Transverse colon (tissue), 4 donors: Measurements from ENCODE around the gene C1QTNF5. TPM values are rescaled to one million over a fixed set of nuclear protein-coding genes. Genes with fewer than 3 reads are reported as not detected.

Experiments used
- DNase-seq: peaks from one replicate; pipeline ENCODE4 v3.0.0-alpha.2; 2019
- H3K27ac ChIP-seq, 4 donors: fragments of 200-600 bp; sonication (generic); 2 replicates each; pipeline ENCODE4 v1.5.1; 2016 to 2018; ENCODE audit warnings: inconsistent platforms in 4 of 4
- H3K27me3 ChIP-seq: fragments of 200-600 bp; sonication (generic); 2 replicates; pipeline ENCODE4 v1.5.1; 2017; ENCODE audit warnings: inconsistent platforms
- H3K36me3 ChIP-seq, 4 donors: fragments of 200-600 bp; sonication (generic); 2 replicates each; pipeline ENCODE4 v1.5.1; 2017 to 2019; ENCODE audit warnings: inconsistent platforms in 4 of 4
- H3K4me1 ChIP-seq, 4 donors: fragments of 200-600 bp; sonication (generic); 2 replicates each; pipeline ENCODE4 v1.5.1; 2017 to 2020; ENCODE audit warnings: inconsistent platforms in 4 of 4
- H3K4me3 ChIP-seq, 4 donors: fragments of 200-600 bp; sonication (generic); 1 replicate in 1 of 4; 2 replicates in 3 of 4; pipeline versions ENCODE4 v1.5.1 to v1.6.1; 2017 to 2019; ENCODE audit warnings: inconsistent platforms in 4 of 4
- H3K9me3 ChIP-seq, 2 donors: fragments of 200-600 bp; sonication (generic); 2 replicates each; pipeline ENCODE4 v1.5.1; 2017 to 2019; ENCODE audit warnings: inconsistent platforms in 2 of 2
- CTCF ChIP-seq, 5 experiments: fragments of 200-600 bp in 3 of 5; fragments of 450-650 bp in 2 of 5; sonication (generic) in 3 of 5; IDR thresholded peaks; 1 replicate in 2 of 5; 2 replicates in 3 of 5; pipeline ENCODE4 v1.5.1; 2016 to 2017; ENCODE audit warnings: antibody characterized with exemption in 5 of 5, inconsistent platforms in 3 of 5, mild to moderate bottlenecking in 2 of 5, moderate library complexity in 1 of 5
- EP300 ChIP-seq: sonication (generic); formaldehyde crosslinking; IDR thresholded peaks from one replicate; pipeline ENCODE4 v1.6.1; 2017; ENCODE audit warnings: antibody characterized with exemption, low read depth
- POLR2A ChIP-seq: fragments of 450-650 bp; IDR thresholded peaks from one replicate; pipeline ENCODE4 v1.6.1; 2016; ENCODE audit warnings: antibody characterized with exemption, mild to moderate bottlenecking, moderate library complexity
- POLR2AphosphoS5 ChIP-seq, 3 donors: sonication (generic); formaldehyde crosslinking; IDR thresholded peaks; one replicate each; pipeline ENCODE4 v1.6.1; 2016; ENCODE audit warnings: antibody characterized with exemption in 3 of 3
- WGBS, 2 donors: methylation state at CpG; one replicate each; pipeline ENCODE4 v1.1.5; 2018; ENCODE audit warnings: low coverage in 1 of 2; 5-methylcytosine and 5-hydroxymethylcytosine counted together
- in situ Hi-C, 4 donors: fragments of 200-750 bp; cut with MboI; loops; one replicate each; pipeline versions ENCODE4 v1.15.0 to v1.15.1; 2017; ENCODE audit warnings: low sequenced_read_pairs in 3 of 4, low pct_ligation_motif_present in 1 of 4, low pct_unique_long_range_greater_than_20kb in 1 of 4
- intact Hi-C: fragments of 100-400 bp; cut with DNase I; formaldehyde crosslinking; loops from one replicate; pipeline ENCODE4 v1.15.1; 2023; ENCODE audit warnings: low total_unique reads
- total RNA-seq, 4 donors: library from RNA; depleted of rRNA; stranded (reverse); fragments of >200 nt; gene quantifications; one replicate each; pipeline ENCODE4 v1.1.0, GENCODE V29; 2016

Gene C1QTNF5
- total RNA-seq, 4 donors from 2014 or later, result 7.6 to 20.5 (median 11.4) TPM

- intact Hi-C loops (no loop called here), in situ Hi-C loops (no loop called here)
- Histone ChIP-seq H3K27me3 (no peaks in the 10 kb centered on the region), H3K9me3 (no peaks in the 10 kb centered on the region), H3K27ac (no peak overlapping the region), H3K4me3 (no peak overlapping the region), H3K36me3 (no peaks in the 10 kb centered on the region), H3K4me1 (peaks cover 6 to 24% (median 13%) of the 10 kb centered on the region in 4 donors)
- no peak for TF ChIP-seq POLR2AphosphoS5 (IDR thresholded peaks at IDR 0.05)
- TF ChIP-seq POLR2A, result no peak
- no peak for TF ChIP-seq EP300
- TF ChIP-seq CTCF (IDR thresholded peaks at IDR 0.05), result no peak
- no peak for DNase-seq
- WGBS, 2 donors, result 83 to 91% methylated on average over 3 to 4 of the region's 4 CpGs
These were observed 8.4 kb downstream of the C1QTNF5 start for GRCh38 chr11:119332111-119332765.

GRCh38 chr11:119330237-119330636, 10.4 kb downstream of the C1QTNF5 start:
- H3K9me3 ChIP-seq, result no peaks in the 10 kb centered on the region
- intact Hi-C loops, result no loop called here
- in situ Hi-C loops, result no loop called here
- no peak overlapping the region for H3K4me3 ChIP-seq
- TF ChIP-seq POLR2A, result no peak
- TF ChIP-seq POLR2AphosphoS5 (IDR thresholded peaks at IDR 0.05), result no peak
- no peak for TF ChIP-seq CTCF (IDR thresholded peaks at IDR 0.05)
- TF ChIP-seq EP300, result no peak
- no peaks in the 10 kb centered on the region for H3K27me3 ChIP-seq
- no peaks in the 10 kb centered on the region for H3K36me3 ChIP-seq
- peaks cover 3 to 11% (median 7%) of the 10 kb centered on the region in 4 donors for H3K4me1 ChIP-seq
- no peak for DNase-seq
- no peak overlapping the region for H3K27ac ChIP-seq
- WGBS, 2 donors, result 33 to 39% methylated on average over 1 of the region's 1 CpG

GRCh38 chr11:119329320-119329719, 11.4 kb downstream of the C1QTNF5 start:
- DNase-seq, result no peak
- TF ChIP-seq POLR2A (no peak), CTCF (IDR thresholded peaks at IDR 0.05) (no peak), EP300 (no peak), POLR2AphosphoS5 (IDR thresholded peaks at IDR 0.05) (no peak)
- in situ Hi-C loops (no loop called here), intact Hi-C loops (no loop called here)
- no peak overlapping the region for H3K27ac ChIP-seq
- H3K36me3 ChIP-seq, result no peaks in the 10 kb centered on the region
- no peak overlapping the region for H3K4me3 ChIP-seq
- H3K9me3 ChIP-seq, result no peaks in the 10 kb centered on the region
- H3K4me1 ChIP-seq, result peaks cover 0 to 6% (median 1%) of the 10 kb centered on the region in 4 donors
- no peaks in the 10 kb centered on the region for H3K27me3 ChIP-seq
- 51 to 61% methylated on average over 2 of the region's 2 CpGs for WGBS, 2 donors

GRCh38 chr11:119324189-119324588, 16.5 kb downstream of the C1QTNF5 start:
- DNase-seq, result no peak
- Histone ChIP-seq H3K27me3 (peaks cover 19% of the 10 kb centered on the region), H3K9me3 (no peaks in the 10 kb centered on the region), H3K36me3 (no peaks in the 10 kb centered on the region), H3K27ac (peak overlapping the region in 2 of 4 donors; percentile 88 to 97), H3K4me3 (no peak overlapping the region), H3K4me1 (peaks cover 10 to 30% (median 26%) of the 10 kb centered on the region in 4 donors)
- TF ChIP-seq EP300 (no peak), POLR2AphosphoS5 (IDR thresholded peaks at IDR 0.05) (no peak), POLR2A (no peak), CTCF (IDR thresholded peaks at IDR 0.05) (no peak)
- WGBS, 2 donors, result 61 to 65% methylated on average over 4 of the region's 4 CpGs
- intact Hi-C loops, result loop anchor here (5.0 kb wide), 1 partner anchor 117 kb away; the partner anchor contains the start of gene CBL
- in situ Hi-C loops, result no loop called here
